A673 (cell line): ENCODE results near the gene SLC12A2. TPM values are rescaled to one million over a fixed set of nuclear protein-coding genes. Genes with fewer than 3 reads are reported as not detected.

Source experiments
- BruUV-seq: library from RNA; stranded (reverse); fragments of 400-500 nt; replicated peaks from 2 replicates; lab custom pipeline; 2021; lab: Mats Ljungman, UMichigan
- CTCF ChIA-PET: fragments of 300-600 bp; sonication (Branson Sonifier 250); formaldehyde crosslinking; loops from one replicate; lab custom pipeline; 2022; ENCODE audit warnings: antibody characterized with exemption; lab: Charles Lee
- POLR2A ChIA-PET: fragments of 300-600 bp; sonication (Branson Sonifier 250); formaldehyde crosslinking; loops from one replicate; lab custom pipeline; 2022; ENCODE audit warnings: antibody characterized with exemption; ENCODE audit not compliant: low non-redundant PET; lab: Charles Lee
- DNase-seq: peaks from one replicate; pipeline ENCODE4 v3.0.0-alpha.2; 2015; ENCODE audit warnings: low spot score
- H3K27ac ChIP-seq: fragments of 200-600 bp; sonication (generic); 2 replicates; pipeline ENCODE4 v1.5.1; 2016; ENCODE audit warnings: mixed run types, low read depth, mild to moderate bottlenecking, mixed read lengths, antibody characterized with exemption, low read length; ENCODE audit not compliant: poor library complexity, severe bottlenecking
- H3K27me3 ChIP-seq: fragments of 200-600 bp; sonication (generic); replicated peaks from 2 replicates; pipeline ENCODE4 v1.6.1; 2017; ENCODE audit warnings: mixed run types, low read depth, mild to moderate bottlenecking, mixed read lengths, antibody characterized with exemption, low read length; ENCODE audit not compliant: insufficient read depth, poor library complexity
- H3K36me3 ChIP-seq: fragments of 200-600 bp; sonication (generic); 2 replicates; pipeline ENCODE4 v1.6.1; 2016; ENCODE audit warnings: mixed run types, mild to moderate bottlenecking, mixed read lengths, antibody characterized with exemption, low read length; ENCODE audit not compliant: insufficient read depth, poor library complexity, severe bottlenecking
- H3K4me1 ChIP-seq: fragments of 200-600 bp; sonication (generic); 2 replicates; pipeline ENCODE4 v1.6.1; 2017; ENCODE audit warnings: mixed run types, mild to moderate bottlenecking, mixed read lengths, antibody characterized with exemption, low read length; ENCODE audit not compliant: insufficient read depth, poor library complexity, severe bottlenecking
- H3K4me3 ChIP-seq: fragments of 200-600 bp; sonication (generic); 2 replicates; pipeline ENCODE4 v1.5.1; 2016; ENCODE audit warnings: low read depth, mixed run types, mild to moderate bottlenecking, mixed read lengths, low read length; ENCODE audit not compliant: poor library complexity, severe bottlenecking
- H3K9me3 ChIP-seq: fragments of 200-600 bp; sonication (generic); 2 replicates; pipeline ENCODE4 v1.6.1; 2016; ENCODE audit warnings: mixed run types, low read depth, mild to moderate bottlenecking, mixed read lengths, antibody characterized with exemption, low read length; ENCODE audit not compliant: poor library complexity, severe bottlenecking
- EZH2 ChIP-seq: fragments of 200-600 bp; sonication (generic); IDR thresholded peaks from 2 replicates; pipeline ENCODE4 v1.6.1; 2017; ENCODE audit warnings: borderline replicate concordance, low read depth, mild to moderate bottlenecking, mixed read lengths, antibody characterized with exemption, low read length; ENCODE audit not compliant: poor library complexity, severe bottlenecking
- intact Hi-C: fragments of 100-400 bp; cut with micrococcal nuclease; formaldehyde crosslinking; loops from one replicate; pipeline ENCODE4 v1.10.0; 2022; ENCODE audit not compliant: unreplicated experiment
- total RNA-seq: library from RNA; stranded (reverse); gene quantifications from 2 replicates; pipeline ENCODE4 v1.2.3, GENCODE V29; 2021
- TF ChIP-seq, protein P1 (sequence below): fragments of 300-800, 200-600 bp; sonication (generic); conservative IDR thresholded peaks from 2 replicates; pipeline ENCODE4 v1.5.1; 2017; ENCODE audit warnings: low read depth, mild to moderate bottlenecking, antibody characterized with exemption, low read length, moderate library complexity, mixed read lengths

The SLC12A2 gene
- total RNA-seq, 1 experiment from 2014 or later, result 10.4 TPM

DNA sequence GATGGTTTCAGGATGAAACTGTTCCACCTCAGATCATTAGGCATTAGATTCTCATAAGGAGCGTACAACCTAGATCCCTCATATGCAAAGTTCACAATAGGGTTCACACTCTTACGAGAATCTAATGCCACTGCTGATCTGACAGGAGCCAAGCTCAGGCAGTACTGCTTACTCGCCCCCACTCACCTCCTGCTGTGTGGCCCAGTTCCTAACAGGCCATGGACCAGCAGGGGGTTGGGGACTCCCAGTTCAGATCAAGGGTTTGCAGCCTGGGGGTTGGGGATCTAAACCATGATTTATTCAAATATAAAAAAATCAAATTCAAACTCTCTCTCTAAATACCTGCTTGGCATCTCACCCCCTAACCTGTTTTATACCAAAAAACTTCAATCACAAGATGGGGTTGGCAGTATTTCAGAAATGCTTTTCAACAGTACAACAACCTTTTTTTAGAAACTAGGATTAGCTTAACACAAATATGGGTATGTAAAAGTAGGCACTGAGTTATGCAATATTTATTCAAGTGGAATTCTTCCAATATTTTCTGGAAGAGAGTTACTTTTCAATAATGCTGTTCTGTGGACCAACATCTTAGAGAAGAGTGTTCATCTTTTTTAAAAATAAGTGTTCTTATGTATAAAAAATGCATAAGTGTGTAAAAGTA lies 30.1 kb upstream of the SLC12A2 start:
- no peak for DNase-seq
- Histone ChIP-seq H3K27ac (no peak overlapping the region), H3K4me1 (no peaks in the 10 kb centered on the region), H3K9me3 (no peaks in the 10 kb centered on the region), H3K4me3 (no peak overlapping the region), H3K27me3 (no peaks in the 10 kb centered on the region), H3K36me3 (no peaks in the 10 kb centered on the region)
- TF ChIP-seq EZH2, result no peak
- TF ChIP-seq, protein P1, sequence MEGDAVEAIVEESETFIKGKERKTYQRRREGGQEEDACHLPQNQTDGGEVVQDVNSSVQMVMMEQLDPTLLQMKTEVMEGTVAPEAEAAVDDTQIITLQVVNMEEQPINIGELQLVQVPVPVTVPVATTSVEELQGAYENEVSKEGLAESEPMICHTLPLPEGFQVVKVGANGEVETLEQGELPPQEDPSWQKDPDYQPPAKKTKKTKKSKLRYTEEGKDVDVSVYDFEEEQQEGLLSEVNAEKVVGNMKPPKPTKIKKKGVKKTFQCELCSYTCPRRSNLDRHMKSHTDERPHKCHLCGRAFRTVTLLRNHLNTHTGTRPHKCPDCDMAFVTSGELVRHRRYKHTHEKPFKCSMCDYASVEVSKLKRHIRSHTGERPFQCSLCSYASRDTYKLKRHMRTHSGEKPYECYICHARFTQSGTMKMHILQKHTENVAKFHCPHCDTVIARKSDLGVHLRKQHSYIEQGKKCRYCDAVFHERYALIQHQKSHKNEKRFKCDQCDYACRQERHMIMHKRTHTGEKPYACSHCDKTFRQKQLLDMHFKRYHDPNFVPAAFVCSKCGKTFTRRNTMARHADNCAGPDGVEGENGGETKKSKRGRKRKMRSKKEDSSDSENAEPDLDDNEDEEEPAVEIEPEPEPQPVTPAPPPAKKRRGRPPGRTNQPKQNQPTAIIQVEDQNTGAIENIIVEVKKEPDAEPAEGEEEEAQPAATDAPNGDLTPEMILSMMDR, result no peak
- ChIA-PET POLR2A (no interaction called here), CTCF (no interaction called here)
- intact Hi-C loops, result no loop called here
- no TSS peak for BruUV-seq

DNA sequence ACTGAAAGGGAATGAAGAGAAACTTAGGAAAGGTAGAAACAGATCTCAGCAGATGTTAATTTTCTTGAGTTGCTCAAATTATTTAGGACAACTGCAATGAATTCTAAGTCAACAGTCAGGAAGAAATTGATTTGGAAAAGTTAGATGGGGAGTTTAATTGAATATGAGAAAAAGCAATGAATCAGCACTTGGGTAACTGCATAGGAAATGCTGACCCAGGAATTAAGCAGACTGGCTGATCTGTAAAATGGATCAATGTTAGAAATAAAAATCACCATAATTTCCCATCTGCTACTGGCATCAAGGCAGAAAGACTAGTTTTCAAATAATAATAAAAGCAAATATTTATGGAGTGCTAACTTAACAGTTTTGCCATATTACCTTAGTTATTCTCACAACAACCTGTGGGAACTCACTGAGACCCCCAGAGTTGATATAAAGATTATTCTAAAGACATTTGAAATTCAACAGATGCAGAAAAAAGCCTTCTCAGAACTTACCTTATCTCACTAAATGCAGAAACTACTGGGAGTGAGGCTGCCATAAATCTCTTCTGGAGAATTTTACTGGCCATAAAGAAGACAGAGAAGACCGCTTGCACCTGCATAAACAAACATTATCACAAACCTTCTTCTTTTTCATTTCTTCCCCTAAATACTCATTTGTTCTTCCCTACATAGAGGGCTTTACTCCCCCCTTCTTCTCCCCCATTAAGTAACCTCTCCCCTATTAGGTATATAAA lies 22.8 kb upstream of the SLC12A2 start:
- POLR2A ChIA-PET, result no interaction called here
- BruUV-seq, result no TSS peak
- Histone ChIP-seq H3K4me1 (no peaks in the 10 kb centered on the region), H3K27ac (no peak overlapping the region), H3K27me3 (no peaks in the 10 kb centered on the region), H3K36me3 (no peaks in the 10 kb centered on the region), H3K4me3 (no peak overlapping the region), H3K9me3 (no peaks in the 10 kb centered on the region)
- no peak for DNase-seq
- TF ChIP-seq, protein P1, result no peak
- no peak for TF ChIP-seq EZH2
- CTCF ChIA-PET, result no interaction called here
- intact Hi-C loops, result no loop called here

DNA sequence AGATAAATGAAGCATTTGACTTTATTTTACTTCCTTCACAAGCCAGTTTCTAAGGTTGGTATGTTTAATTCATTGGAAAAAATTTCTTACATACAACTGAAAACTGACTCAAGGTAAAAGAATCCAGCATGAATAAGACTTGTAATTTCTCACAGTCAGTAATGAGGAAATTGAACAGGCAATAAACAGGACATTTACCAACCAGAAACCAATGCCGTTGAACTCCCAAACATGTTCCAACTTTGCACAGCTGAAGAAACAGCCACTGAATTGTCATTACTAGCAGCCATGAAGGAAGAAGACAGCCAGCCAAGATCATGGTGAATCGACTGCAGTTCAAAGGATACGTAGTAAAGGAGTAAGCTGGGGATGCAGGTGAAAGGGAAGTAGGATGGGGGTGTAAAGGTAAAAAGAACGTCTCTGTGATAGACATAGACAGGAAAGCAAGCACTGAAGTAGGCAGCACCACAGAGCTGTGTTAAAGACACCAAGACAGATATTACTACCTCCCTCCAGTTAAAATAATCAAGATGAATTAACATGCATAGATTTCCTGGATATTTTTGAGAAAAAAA lies 21.3 kb upstream of the SLC12A2 start:
- ChIA-PET CTCF (no interaction called here), POLR2A (no interaction called here)
- Histone ChIP-seq H3K4me1 (no peaks in the 10 kb centered on the region), H3K27ac (no peak overlapping the region), H3K36me3 (no peaks in the 10 kb centered on the region), H3K9me3 (no peaks in the 10 kb centered on the region), H3K4me3 (no peak overlapping the region), H3K27me3 (no peaks in the 10 kb centered on the region)
- intact Hi-C loops, result no loop called here
- TF ChIP-seq, protein P1, result no peak
- no peak for TF ChIP-seq EZH2
- BruUV-seq, result no TSS peak
- DNase-seq, result no peak
